ENCODE results near the gene NSUN3.

NSUN3 gene

DNA sequence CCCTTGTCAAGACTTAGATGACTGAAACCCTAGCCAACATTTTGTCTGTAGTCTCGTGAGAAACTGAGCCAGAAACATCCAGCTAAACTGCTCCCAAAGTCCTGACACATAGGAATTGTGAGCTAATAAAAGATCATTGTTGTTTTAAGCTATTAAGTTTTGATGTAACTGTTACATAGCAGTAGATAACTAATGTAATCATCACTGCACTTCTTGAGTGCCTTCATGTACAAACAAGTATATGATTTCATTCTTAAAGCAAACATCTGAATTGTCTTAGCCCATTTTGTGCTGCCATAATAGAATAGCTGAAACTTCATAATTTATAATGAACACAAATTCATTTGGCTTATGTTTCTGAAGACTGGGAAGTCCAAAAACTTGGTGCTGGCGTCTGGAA lies 87.3 kb downstream of the NSUN3 start:
- Histone ChIP-seq H3K9ac (ENCODE audit: low read depth in 1 of 2, low read length in 2 of 2) (no peak overlapping the region), H3K36me3 (ENCODE audit: control insufficient read depth in 1 of 2, insufficient read depth in 2 of 2, low read length in 2 of 2) (no peaks in the 10 kb centered on the region), H3K27ac (ENCODE audit: low read depth, low read length) (no peak overlapping the region), H3K9me3 (ENCODE audit: control insufficient read depth in 1 of 2, low read length in 2 of 2) (no peaks in the 10 kb centered on the region), H3K4me3 (ENCODE audit: low read depth in 1 of 2, low read length in 2 of 2) (no peak overlapping the region), H3K27me3 (ENCODE audit: control insufficient read depth in 1 of 2, insufficient read depth in 2 of 2, low read length in 2 of 2) (no peaks in the 10 kb centered on the region), H3K4me1 (ENCODE audit: control insufficient read depth in 1 of 2, insufficient read depth in 2 of 2, low read length in 2 of 2) (no peaks in the 10 kb centered on the region)

DNA sequence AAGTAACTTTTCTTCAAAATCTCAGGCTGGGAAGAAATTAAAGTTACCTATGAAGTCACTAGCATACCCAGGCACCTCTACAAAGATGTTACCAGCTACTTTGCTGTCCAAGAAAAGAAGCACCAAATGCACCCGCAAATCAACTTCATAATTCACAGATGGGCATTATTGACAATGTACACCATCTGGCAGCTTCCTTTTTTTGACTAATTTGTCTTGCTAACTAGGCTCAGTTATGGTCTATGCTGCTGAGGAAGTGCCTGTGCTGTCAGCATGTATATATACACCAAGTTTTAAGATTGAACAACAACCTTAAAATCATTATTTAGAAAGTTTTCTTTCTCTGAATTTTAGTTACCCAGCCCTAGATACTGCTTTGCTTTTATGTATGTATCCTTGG lies 93.8 kb downstream of the NSUN3 start:
- H3K9me3 ChIP-seq (ENCODE audit: control insufficient read depth in 1 of 2, low read length in 2 of 2): no peaks in the 10 kb centered on the region
- H3K4me3 ChIP-seq (ENCODE audit: low read depth in 1 of 2, low read length in 2 of 2): no peak overlapping the region
- no peak overlapping the region for H3K27ac ChIP-seq (ENCODE audit: low read depth, low read length)

DNA sequence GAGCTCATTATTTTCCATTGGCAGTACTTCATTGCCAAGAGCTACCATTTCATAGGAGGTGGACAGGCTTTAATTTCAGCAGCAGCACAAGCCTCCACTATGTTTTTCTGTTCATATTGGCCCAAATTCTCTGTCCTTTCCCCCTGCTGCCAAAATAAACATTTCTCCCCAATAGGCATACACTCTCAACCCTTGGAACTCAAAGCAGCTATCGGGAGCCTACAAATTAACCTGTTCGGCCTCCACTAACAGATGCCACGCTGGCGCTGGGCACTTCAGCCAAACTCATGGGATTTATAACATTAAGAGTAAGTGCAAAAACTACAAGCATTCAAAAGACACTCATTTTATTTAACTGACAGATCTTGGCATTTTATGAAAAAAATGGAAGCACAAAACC lies 95.7 kb downstream of the NSUN3 start:
- no peak overlapping the region for H3K9ac ChIP-seq (ENCODE audit: low read depth in 1 of 2, low read length in 2 of 2)
- no peaks in the 10 kb centered on the region for H3K27me3 ChIP-seq (ENCODE audit: control insufficient read depth in 1 of 2, insufficient read depth in 2 of 2, low read length in 2 of 2)
- no peaks in the 10 kb centered on the region for H3K9me3 ChIP-seq (ENCODE audit: control insufficient read depth in 1 of 2, low read length in 2 of 2)
- no peak overlapping the region for H3K4me3 ChIP-seq (ENCODE audit: low read depth in 1 of 2, low read length in 2 of 2)
- H3K4me1 ChIP-seq (ENCODE audit: control insufficient read depth in 1 of 2, insufficient read depth in 2 of 2, low read length in 2 of 2): no peaks in the 10 kb centered on the region
- H3K27ac ChIP-seq (ENCODE audit: low read depth, low read length): no peak overlapping the region
- no peaks in the 10 kb centered on the region for H3K36me3 ChIP-seq (ENCODE audit: control insufficient read depth in 1 of 2, insufficient read depth in 2 of 2, low read length in 2 of 2)

More for the DNA sequence above, 93.8 kb downstream of the NSUN3 start:
- Histone ChIP-seq H3K4me1 (ENCODE audit: control insufficient read depth in 1 of 2, insufficient read depth in 2 of 2, low read length in 2 of 2) (no peaks in the 10 kb centered on the region), H3K9ac (ENCODE audit: low read depth in 1 of 2, low read length in 2 of 2) (no peak overlapping the region), H3K27me3 (ENCODE audit: control insufficient read depth in 1 of 2, insufficient read depth in 2 of 2, low read length in 2 of 2) (no peaks in the 10 kb centered on the region), H3K36me3 (ENCODE audit: control insufficient read depth in 1 of 2, insufficient read depth in 2 of 2, low read length in 2 of 2) (no peaks in the 10 kb centered on the region)

DNA sequence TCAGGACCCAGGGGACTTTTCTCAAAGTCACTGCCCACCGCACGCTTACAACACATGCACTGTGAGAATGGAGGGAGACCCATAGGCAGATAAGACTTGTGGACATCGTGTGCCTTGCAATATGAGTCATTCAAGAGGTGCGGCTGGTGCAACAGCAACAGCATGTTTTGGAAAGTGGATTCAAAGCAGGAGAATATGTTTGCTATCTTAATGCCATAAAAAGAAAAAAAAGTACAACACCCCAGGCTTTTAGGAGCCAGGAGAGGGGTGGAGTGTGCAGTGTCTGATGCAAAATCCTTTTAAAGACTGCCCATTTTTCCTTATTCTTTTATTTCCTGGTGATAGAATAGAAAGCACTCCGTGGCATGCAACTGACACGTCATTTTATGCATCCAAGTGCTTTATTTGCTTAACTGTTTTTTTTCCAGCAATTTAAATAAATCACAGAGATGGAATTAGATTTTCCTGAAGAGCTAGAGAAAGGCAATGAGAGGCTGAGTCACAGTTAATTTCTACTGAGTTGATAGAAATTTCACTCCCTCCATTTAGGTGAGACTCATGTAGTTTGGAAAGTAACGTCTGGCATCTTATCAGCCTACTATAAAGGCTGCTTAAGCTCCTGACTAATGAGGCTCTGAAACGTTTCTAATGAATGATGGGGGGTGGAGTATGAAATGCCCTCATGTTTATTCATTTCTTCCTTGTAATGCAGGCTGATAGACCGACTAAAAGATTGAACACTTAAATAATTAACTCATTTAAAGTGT lies 96.4 kb downstream of the NSUN3 start:
- no peak overlapping the region for H3K4me3 ChIP-seq (ENCODE audit: low read depth in 1 of 2, low read length in 2 of 2)
- no peak overlapping the region for H3K27ac ChIP-seq (ENCODE audit: low read depth, low read length)
- H3K36me3 ChIP-seq (ENCODE audit: control insufficient read depth in 1 of 2, insufficient read depth in 2 of 2, low read length in 2 of 2): no peaks in the 10 kb centered on the region
- no peaks in the 10 kb centered on the region for H3K9me3 ChIP-seq (ENCODE audit: control insufficient read depth in 1 of 2, low read length in 2 of 2)
- no peaks in the 10 kb centered on the region for H3K27me3 ChIP-seq (ENCODE audit: control insufficient read depth in 1 of 2, insufficient read depth in 2 of 2, low read length in 2 of 2)
- H3K9ac ChIP-seq (ENCODE audit: low read depth in 1 of 2, low read length in 2 of 2): no peak overlapping the region
- H3K4me1 ChIP-seq (ENCODE audit: control insufficient read depth in 1 of 2, insufficient read depth in 2 of 2, low read length in 2 of 2): no peaks in the 10 kb centered on the region

DNA sequence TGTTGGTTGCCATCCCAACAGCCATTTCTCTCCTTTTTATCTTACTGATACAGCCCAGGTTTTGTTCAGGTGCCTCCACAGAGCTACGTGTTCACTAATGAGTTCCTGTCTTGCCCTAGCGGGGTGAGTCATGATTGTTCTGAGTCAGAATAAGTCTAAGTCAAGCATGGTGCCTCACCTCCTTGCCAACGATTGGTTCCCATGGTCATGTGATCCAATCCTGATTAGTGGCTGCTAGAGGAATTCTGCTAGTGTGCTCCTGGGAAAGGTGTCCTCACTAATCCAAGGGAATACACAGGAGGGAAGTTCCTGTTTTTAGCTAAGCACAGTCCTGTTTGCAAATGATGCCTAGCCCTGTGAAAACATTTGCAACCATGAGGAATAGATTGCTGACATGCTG lies 99.8 kb downstream of the NSUN3 start:
- Histone ChIP-seq H3K4me1 (ENCODE audit: control insufficient read depth in 1 of 2, insufficient read depth in 2 of 2, low read length in 2 of 2) (no peaks in the 10 kb centered on the region), H3K27ac (ENCODE audit: low read depth, low read length) (no peak overlapping the region), H3K9me3 (ENCODE audit: control insufficient read depth in 1 of 2, low read length in 2 of 2) (no peaks in the 10 kb centered on the region), H3K4me3 (ENCODE audit: low read depth in 1 of 2, low read length in 2 of 2) (no peak overlapping the region), H3K27me3 (ENCODE audit: control insufficient read depth in 1 of 2, insufficient read depth in 2 of 2, low read length in 2 of 2) (no peaks in the 10 kb centered on the region), H3K9ac (ENCODE audit: low read depth in 1 of 2, low read length in 2 of 2) (no peak overlapping the region), H3K36me3 (ENCODE audit: control insufficient read depth in 1 of 2, insufficient read depth in 2 of 2, low read length in 2 of 2) (no peaks in the 10 kb centered on the region)

DNA sequence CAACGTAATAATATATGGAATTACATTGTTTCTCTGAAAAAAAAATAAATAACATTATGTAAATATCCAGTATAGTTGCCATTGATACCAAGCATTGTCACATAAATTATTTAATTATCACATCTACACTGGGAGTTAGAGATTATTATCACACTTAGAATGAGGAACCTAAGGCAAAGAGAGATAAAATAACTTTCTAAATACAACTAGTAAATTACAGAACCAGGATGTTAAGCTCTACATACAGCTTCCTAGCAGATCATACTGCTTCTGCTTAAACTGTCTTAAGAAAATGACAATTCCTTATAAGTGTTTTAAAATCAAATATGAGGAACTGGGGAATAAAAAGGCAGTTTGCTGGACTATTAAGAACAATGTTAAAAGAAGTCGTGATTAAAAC lies 104.5 kb downstream of the NSUN3 start:
- no peak overlapping the region for H3K4me3 ChIP-seq (ENCODE audit: low read depth in 1 of 2, low read length in 2 of 2)
- H3K36me3 ChIP-seq (ENCODE audit: control insufficient read depth in 1 of 2, insufficient read depth in 2 of 2, low read length in 2 of 2): no peaks in the 10 kb centered on the region
- H3K9me3 ChIP-seq (ENCODE audit: control insufficient read depth in 1 of 2, low read length in 2 of 2): no peaks in the 10 kb centered on the region
- no peaks in the 10 kb centered on the region for H3K4me1 ChIP-seq (ENCODE audit: control insufficient read depth in 1 of 2, insufficient read depth in 2 of 2, low read length in 2 of 2)
- H3K27ac ChIP-seq (ENCODE audit: low read depth, low read length): no peak overlapping the region
- H3K9ac ChIP-seq (ENCODE audit: low read depth in 1 of 2, low read length in 2 of 2): no peak overlapping the region
- H3K27me3 ChIP-seq (ENCODE audit: control insufficient read depth in 1 of 2, insufficient read depth in 2 of 2, low read length in 2 of 2): no peaks in the 10 kb centered on the region

DNA sequence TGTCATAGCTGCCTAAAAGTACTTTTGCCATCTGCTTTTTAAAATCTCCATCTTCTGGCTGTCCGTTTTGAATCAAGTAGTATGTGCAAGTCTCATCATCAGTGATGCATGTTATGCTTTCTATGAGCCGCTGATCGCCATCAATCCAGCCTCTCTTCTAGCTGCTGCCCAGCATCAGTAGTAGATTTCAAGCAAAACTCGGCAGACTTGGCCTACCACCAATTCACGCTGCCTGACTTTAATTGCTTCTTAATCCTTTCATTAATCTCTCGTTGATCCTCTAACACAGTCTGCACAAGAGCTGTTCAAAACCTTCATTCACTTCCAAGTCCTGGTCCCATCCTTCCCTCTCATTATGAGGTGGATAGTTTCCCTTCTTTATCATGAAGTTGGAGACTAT lies 104.9 kb downstream of the NSUN3 start:
- H3K9me3 ChIP-seq (ENCODE audit: control insufficient read depth in 1 of 2, low read length in 2 of 2): no peaks in the 10 kb centered on the region
- H3K27ac ChIP-seq (ENCODE audit: low read depth, low read length): no peak overlapping the region
- no peaks in the 10 kb centered on the region for H3K4me1 ChIP-seq (ENCODE audit: control insufficient read depth in 1 of 2, insufficient read depth in 2 of 2, low read length in 2 of 2)
- H3K36me3 ChIP-seq (ENCODE audit: control insufficient read depth in 1 of 2, insufficient read depth in 2 of 2, low read length in 2 of 2): no peaks in the 10 kb centered on the region
- no peaks in the 10 kb centered on the region for H3K27me3 ChIP-seq (ENCODE audit: control insufficient read depth in 1 of 2, insufficient read depth in 2 of 2, low read length in 2 of 2)
- no peak overlapping the region for H3K9ac ChIP-seq (ENCODE audit: low read depth in 1 of 2, low read length in 2 of 2)
- no peak overlapping the region for H3K4me3 ChIP-seq (ENCODE audit: low read depth in 1 of 2, low read length in 2 of 2)

DNA sequence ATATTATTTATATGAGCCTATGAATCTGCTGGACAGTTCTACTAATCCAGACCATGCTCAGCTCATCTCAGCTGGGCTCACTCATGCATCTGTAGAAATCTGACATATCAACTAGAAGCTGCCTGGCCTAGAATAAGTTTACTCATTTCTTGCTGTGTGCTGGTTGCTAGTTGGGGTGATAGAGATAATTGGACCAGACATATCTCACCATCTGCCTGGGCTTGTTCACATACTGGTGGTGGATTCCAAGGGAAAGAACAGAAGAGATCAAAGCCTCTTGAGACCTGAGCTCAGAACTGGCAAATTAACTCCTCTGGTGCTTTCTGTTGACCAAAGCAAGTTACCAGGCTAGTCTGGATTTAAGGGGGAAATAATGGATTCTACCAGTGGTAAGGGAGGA lies 109.1 kb downstream of the NSUN3 start:
- H3K9ac ChIP-seq (ENCODE audit: low read depth in 1 of 2, low read length in 2 of 2): no peak overlapping the region
- H3K4me3 ChIP-seq (ENCODE audit: low read depth in 1 of 2, low read length in 2 of 2): no peak overlapping the region
- H3K27me3 ChIP-seq (ENCODE audit: control insufficient read depth in 1 of 2, insufficient read depth in 2 of 2, low read length in 2 of 2): no peaks in the 10 kb centered on the region
- no peak overlapping the region for H3K27ac ChIP-seq (ENCODE audit: low read depth, low read length)
- no peaks in the 10 kb centered on the region for H3K4me1 ChIP-seq (ENCODE audit: control insufficient read depth in 1 of 2, insufficient read depth in 2 of 2, low read length in 2 of 2)
- H3K9me3 ChIP-seq (ENCODE audit: control insufficient read depth in 1 of 2, low read length in 2 of 2): no peaks in the 10 kb centered on the region
- H3K36me3 ChIP-seq (ENCODE audit: control insufficient read depth in 1 of 2, insufficient read depth in 2 of 2, low read length in 2 of 2): no peaks in the 10 kb centered on the region

DNA sequence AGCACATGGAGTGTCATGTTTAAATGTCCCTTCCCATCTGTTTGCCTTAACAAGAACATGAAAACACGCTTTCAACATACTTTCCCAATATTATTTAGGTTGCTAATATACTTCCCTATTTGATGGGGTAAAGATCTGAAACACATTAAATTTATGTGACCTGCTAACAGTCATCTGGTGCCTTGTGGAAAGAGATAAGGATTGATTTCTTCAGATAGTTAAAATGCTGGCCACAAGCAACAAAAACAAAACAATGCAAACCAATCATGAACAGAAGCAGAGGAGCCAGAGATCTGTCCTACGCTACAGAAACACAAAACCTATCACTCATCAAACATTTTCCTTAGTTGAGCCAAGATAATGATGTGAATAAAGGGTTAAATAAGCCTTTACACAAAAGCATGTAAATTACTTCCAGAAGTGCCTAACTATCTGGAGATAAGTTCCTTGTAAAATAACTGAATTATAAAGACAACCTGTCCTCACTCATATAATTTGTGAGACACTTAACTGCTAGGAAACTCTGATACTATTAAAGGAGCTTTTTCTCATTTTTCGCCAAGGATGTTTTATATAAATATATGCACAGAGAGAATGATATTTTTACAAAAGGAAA lies 109.9 kb downstream of the NSUN3 start:
- no peaks in the 10 kb centered on the region for H3K9me3 ChIP-seq (ENCODE audit: control insufficient read depth in 1 of 2, low read length in 2 of 2)
- H3K4me1 ChIP-seq (ENCODE audit: control insufficient read depth in 1 of 2, insufficient read depth in 2 of 2, low read length in 2 of 2): no peaks in the 10 kb centered on the region
- H3K36me3 ChIP-seq (ENCODE audit: control insufficient read depth in 1 of 2, insufficient read depth in 2 of 2, low read length in 2 of 2): no peaks in the 10 kb centered on the region
- no peak overlapping the region for H3K9ac ChIP-seq (ENCODE audit: low read depth in 1 of 2, low read length in 2 of 2)
- no peaks in the 10 kb centered on the region for H3K27me3 ChIP-seq (ENCODE audit: control insufficient read depth in 1 of 2, insufficient read depth in 2 of 2, low read length in 2 of 2)
- no peak overlapping the region for H3K4me3 ChIP-seq (ENCODE audit: low read depth in 1 of 2, low read length in 2 of 2)
- no peak overlapping the region for H3K27ac ChIP-seq (ENCODE audit: low read depth, low read length)

DNA sequence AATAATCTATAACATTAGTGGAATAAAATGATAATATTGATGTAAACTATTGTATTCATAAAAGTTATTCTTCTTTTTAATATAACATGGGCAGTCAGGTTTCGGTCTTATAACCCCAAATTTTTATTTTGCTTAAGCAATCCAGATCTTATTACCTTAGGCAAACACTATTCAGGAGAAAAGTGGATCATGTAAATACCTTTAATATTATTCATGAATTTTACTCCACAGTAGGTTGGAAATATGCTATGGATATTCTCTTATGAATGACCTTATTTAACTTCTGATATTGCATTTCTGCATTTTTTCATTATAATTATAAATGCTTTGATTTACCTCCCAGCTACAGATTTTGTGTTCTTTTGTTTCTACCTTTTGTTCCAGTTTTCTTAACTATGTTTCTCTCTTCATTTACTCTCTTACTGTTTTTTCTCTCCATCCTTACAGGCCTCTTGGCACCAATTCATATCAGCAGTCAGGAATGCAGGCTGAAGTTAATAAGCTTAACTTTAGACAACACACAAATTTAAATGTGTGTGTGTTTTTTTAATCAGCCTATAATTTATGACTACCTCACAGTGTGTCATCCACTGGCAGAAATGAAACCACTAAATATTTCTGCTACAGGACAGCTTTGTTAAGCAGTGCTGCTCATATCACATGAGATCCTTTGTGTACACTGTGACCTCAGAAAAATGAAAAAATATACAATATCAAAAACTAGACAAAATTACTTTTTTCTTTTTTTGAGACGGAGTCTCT lies 111.0 kb downstream of the NSUN3 start:
- no peaks in the 10 kb centered on the region for H3K36me3 ChIP-seq (ENCODE audit: control insufficient read depth in 1 of 2, insufficient read depth in 2 of 2, low read length in 2 of 2)
- H3K27me3 ChIP-seq (ENCODE audit: control insufficient read depth in 1 of 2, insufficient read depth in 2 of 2, low read length in 2 of 2): no peaks in the 10 kb centered on the region
- no peaks in the 10 kb centered on the region for H3K9me3 ChIP-seq (ENCODE audit: control insufficient read depth in 1 of 2, low read length in 2 of 2)
- no peaks in the 10 kb centered on the region for H3K4me1 ChIP-seq (ENCODE audit: control insufficient read depth in 1 of 2, insufficient read depth in 2 of 2, low read length in 2 of 2)
- H3K9ac ChIP-seq (ENCODE audit: low read depth in 1 of 2, low read length in 2 of 2): no peak overlapping the region
- H3K27ac ChIP-seq (ENCODE audit: low read depth, low read length): no peak overlapping the region
- no peak overlapping the region for H3K4me3 ChIP-seq (ENCODE audit: low read depth in 1 of 2, low read length in 2 of 2)
